HepG2 (cell line): ENCODE data around the gene IQCE. TPM values are rescaled to one million over a fixed set of nuclear protein-coding genes. Genes with fewer than 3 reads are reported as not detected.
A peak's percentile ranks its signal among the peaks of the same experiment; 100 is the strongest.

ENCODE experiments used
- CTCF ChIP-seq: sonication (generic); formaldehyde crosslinking; IDR thresholded peaks from 2 replicates; pipeline ENCODE4 v1.5.0; 2020; ENCODE audit warnings: mild to moderate bottlenecking, missing genetic modification reagents, moderate library complexity
- GATA4 ChIP-seq: sonication (generic); IDR thresholded peaks from 2 replicates; pipeline ENCODE4 v1.6.1; 2016; ENCODE audit warnings: antibody characterized with exemption, low read depth, borderline replicate concordance
- HDAC2 ChIP-seq: sonication (generic); formaldehyde crosslinking; IDR thresholded peaks from 2 replicates; pipeline ENCODE4 v1.4.0; 2020; ENCODE audit warnings: missing genetic modification reagents
- NCOA1 ChIP-seq: sonication (generic); formaldehyde crosslinking; IDR thresholded peaks from 2 replicates; pipeline ENCODE4 v1.9.0; 2021; ENCODE audit warnings: missing genetic modification reagents
- PHF5A ChIP-seq: IDR thresholded peaks from one replicate; pipeline ENCODE4 v1.6.1; 2018; ENCODE audit warnings: low read depth, missing genetic modification reagents; ENCODE audit not compliant: unreplicated experiment
- POLR2A ChIP-seq, 2 experiments: IDR thresholded peaks; 2 replicates each; pipeline ENCODE4 v1.6.1; 2011; ENCODE audit warnings: low read depth in 2 of 2, low read length in 2 of 2, mild to moderate bottlenecking in 1 of 2, moderate library complexity in 1 of 2; ENCODE audit not compliant: insufficient read depth in 1 of 2
- RFXANK ChIP-seq: IDR thresholded peaks from 2 replicates; pipeline ENCODE4 v1.6.1; 2016
- SRSF1 ChIP-seq: fragments of 200-400 bp; formaldehyde crosslinking; optimal IDR thresholded peaks from 2 replicates; pipeline ENCODE3; 2017; ENCODE audit warnings: mild to moderate bottlenecking, low read depth, low read length, moderate library complexity
- TBX2 ChIP-seq: sonication (generic); formaldehyde crosslinking; IDR thresholded peaks from 2 replicates; pipeline ENCODE4 v1.5.0; 2020; ENCODE audit warnings: missing genetic modification reagents, mild to moderate bottlenecking, borderline replicate concordance
- ZGPAT ChIP-seq: IDR thresholded peaks from 2 replicates; pipeline ENCODE4 v1.6.1; 2016; ENCODE audit warnings: mild to moderate bottlenecking
- ZNF451 ChIP-seq: sonication (generic); formaldehyde crosslinking; IDR thresholded peaks from 2 replicates; pipeline ENCODE4 v1.5.0; 2020; ENCODE audit warnings: mild to moderate bottlenecking, missing genetic modification reagents
- ZNF547 ChIP-seq: sonication (generic); formaldehyde crosslinking; IDR thresholded peaks from 2 replicates; pipeline ENCODE4 v1.5.1; 2020; ENCODE audit warnings: mild to moderate bottlenecking, missing genetic modification reagents
- ZNF891 ChIP-seq: sonication (generic); formaldehyde crosslinking; IDR thresholded peaks from 2 replicates; pipeline ENCODE4 v1.5.0; 2020; ENCODE audit warnings: mild to moderate bottlenecking, missing genetic modification reagents
- polyA plus RNA-seq, 8 experiments: library from polyadenylated mRNA; depleted of rRNA in 3 of 8; stranded (reverse) in 7 of 8; unstranded in 1 of 8; fragments of >200 nt; fragmentation: Illumina TruSeq in 4 of 8; extraction: Trizol in 4 of 8; gene quantifications; 2 replicates each; pipeline versions ENCODE4 v1.2.1 to v1.2.3, GENCODE V29; 2011 to 2016; ENCODE audit warnings: low read depth in 4 of 8, missing spikeins in 1 of 8, mixed read lengths in 1 of 8; ENCODE audit not compliant: insufficient read depth in 1 of 8
- total RNA-seq, 5 experiments: library from RNA; depleted of rRNA; stranded (reverse); fragments of >200 nt; fragmentation: Illumina TruSeq; extraction: Trizol; gene quantifications; 2 replicates each; pipeline ENCODE4 v1.2.3, GENCODE V29; 2016; ENCODE audit warnings: low read depth in 1 of 5
- TF ChIP-seq, protein P1 (sequence below): sonication (generic); formaldehyde crosslinking; IDR thresholded peaks from 2 replicates; pipeline ENCODE4 v1.4.0; 2020; ENCODE audit warnings: low read depth, mild to moderate bottlenecking, missing genetic modification reagents
- TF ChIP-seq, protein P2 (sequence below): sonication (generic); formaldehyde crosslinking; IDR thresholded peaks from 2 replicates; pipeline ENCODE4 v1.4.0; 2020; ENCODE audit warnings: missing genetic modification reagents, borderline replicate concordance

IQCE gene
- total and polyA plus RNA-seq, 2 of the 13 experiments (the other 11 are each of a cell fraction or from before 2014, with no cell fraction given) = 1.5 to 2.5 TPM

- TF ChIP-seq, protein P1, sequence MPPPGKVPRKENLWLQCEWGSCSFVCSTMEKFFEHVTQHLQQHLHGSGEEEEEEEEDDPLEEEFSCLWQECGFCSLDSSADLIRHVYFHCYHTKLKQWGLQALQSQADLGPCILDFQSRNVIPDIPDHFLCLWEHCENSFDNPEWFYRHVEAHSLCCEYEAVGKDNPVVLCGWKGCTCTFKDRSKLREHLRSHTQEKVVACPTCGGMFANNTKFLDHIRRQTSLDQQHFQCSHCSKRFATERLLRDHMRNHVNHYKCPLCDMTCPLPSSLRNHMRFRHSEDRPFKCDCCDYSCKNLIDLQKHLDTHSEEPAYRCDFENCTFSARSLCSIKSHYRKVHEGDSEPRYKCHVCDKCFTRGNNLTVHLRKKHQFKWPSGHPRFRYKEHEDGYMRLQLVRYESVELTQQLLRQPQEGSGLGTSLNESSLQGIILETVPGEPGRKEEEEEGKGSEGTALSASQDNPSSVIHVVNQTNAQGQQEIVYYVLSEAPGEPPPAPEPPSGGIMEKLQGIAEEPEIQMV (CRISPR knock-in tag) = no peak
- no peak for TF ChIP-seq PHF5A (CRISPR knock-in tag)
- TF ChIP-seq, protein P2, sequence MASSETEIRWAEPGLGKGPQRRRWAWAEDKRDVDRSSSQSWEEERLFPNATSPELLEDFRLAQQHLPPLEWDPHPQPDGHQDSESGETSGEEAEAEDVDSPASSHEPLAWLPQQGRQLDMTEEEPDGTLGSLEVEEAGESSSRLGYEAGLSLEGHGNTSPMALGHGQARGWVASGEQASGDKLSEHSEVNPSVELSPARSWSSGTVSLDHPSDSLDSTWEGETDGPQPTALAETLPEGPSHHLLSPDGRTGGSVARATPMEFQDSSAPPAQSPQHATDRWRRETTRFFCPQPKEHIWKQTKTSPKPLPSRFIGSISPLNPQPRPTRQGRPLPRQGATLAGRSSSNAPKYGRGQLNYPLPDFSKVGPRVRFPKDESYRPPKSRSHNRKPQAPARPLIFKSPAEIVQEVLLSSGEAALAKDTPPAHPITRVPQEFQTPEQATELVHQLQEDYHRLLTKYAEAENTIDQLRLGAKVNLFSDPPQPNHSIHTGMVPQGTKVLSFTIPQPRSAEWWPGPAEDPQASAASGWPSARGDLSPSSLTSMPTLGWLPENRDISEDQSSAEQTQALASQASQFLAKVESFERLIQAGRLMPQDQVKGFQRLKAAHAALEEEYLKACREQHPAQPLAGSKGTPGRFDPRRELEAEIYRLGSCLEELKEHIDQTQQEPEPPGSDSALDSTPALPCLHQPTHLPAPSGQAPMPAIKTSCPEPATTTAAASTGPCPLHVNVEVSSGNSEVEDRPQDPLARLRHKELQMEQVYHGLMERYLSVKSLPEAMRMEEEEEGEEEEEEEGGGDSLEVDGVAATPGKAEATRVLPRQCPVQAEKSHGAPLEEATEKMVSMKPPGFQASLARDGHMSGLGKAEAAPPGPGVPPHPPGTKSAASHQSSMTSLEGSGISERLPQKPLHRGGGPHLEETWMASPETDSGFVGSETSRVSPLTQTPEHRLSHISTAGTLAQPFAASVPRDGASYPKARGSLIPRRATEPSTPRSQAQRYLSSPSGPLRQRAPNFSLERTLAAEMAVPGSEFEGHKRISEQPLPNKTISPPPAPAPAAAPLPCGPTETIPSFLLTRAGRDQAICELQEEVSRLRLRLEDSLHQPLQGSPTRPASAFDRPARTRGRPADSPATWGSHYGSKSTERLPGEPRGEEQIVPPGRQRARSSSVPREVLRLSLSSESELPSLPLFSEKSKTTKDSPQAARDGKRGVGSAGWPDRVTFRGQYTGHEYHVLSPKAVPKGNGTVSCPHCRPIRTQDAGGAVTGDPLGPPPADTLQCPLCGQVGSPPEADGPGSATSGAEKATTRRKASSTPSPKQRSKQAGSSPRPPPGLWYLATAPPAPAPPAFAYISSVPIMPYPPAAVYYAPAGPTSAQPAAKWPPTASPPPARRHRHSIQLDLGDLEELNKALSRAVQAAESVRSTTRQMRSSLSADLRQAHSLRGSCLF (CRISPR knock-in tag) = no peak
- no peak; the same call in 1 of the 2 replicates for TF ChIP-seq TBX2 (CRISPR knock-in tag)
- peak; percentile 67; the same call in 1 of the 2 replicates for TF ChIP-seq HDAC2
- TF ChIP-seq RFXANK = no peak
- no peak for TF ChIP-seq ZNF451 (CRISPR knock-in tag)
- no peak for TF ChIP-seq CTCF (CRISPR knock-in tag)
- TF ChIP-seq NCOA1 (CRISPR knock-in tag) = 0 out of 2 replicates have a peak, but pooled peaks have one; percentile 41
- no peak for TF ChIP-seq ZNF547 (CRISPR knock-in tag)
- no peak; the same call in 1 of the 2 replicates for TF ChIP-seq ZNF891 (CRISPR knock-in tag)
- TF ChIP-seq SRSF1 = no peak
- peak; percentile 64; the same call in 1 of the 2 replicates for TF ChIP-seq GATA4
- TF ChIP-seq POLR2A (IDR thresholded peaks at IDR 0.05; ENCODE audit: insufficient read depth in 1 of 2, low read depth in 2 of 2, low read length in 2 of 2) = no peak
- peak; percentile 67 for TF ChIP-seq ZGPAT
Observed at GRCh38 chr7:2510909-2511768, 47.6 kb upstream of the IQCE start (continued).
